H1 (cell line): ENCODE results near the gene CMIP. TPM values are rescaled to one million over a fixed set of nuclear protein-coding genes. Genes with fewer than 3 reads are reported as not detected.

Experiments
- CTCF ChIA-PET: fragments of 300-600 bp; sonication (Branson Sonifier 250); formaldehyde crosslinking; loops from one replicate; lab custom pipeline; 2021; ENCODE audit not compliant: partially characterized antibody; lab: Charles Lee
- POLR2A ChIA-PET: fragments of 300-600 bp; sonication (Branson Sonifier 250); formaldehyde crosslinking; loops from one replicate; lab custom pipeline; 2021; ENCODE audit warnings: inconsistent platforms; ENCODE audit not compliant: partially characterized antibody; lab: Charles Lee
- DNase-seq, 2 experiments: peaks; one replicate each; pipeline versions ENCODE4 v3.0.0 to v3.0.0-alpha.2; 2010 to 2022; ENCODE audit warnings: low spot score in 2 of 2, low read depth in 1 of 2, mixed read lengths in 1 of 2
- FAIRE-seq: peaks from 2 replicates; lab custom pipeline; 2011; peaks lifted over from hg19 to GRCh38; lab: Jason Lieb, UNC
- H2AFZ ChIP-seq: 2 replicates; pipeline ENCODE4 v1.8.1; 2012; ENCODE audit warnings: low read length, inconsistent platforms
- H2AK5ac ChIP-seq: 2 replicates; pipeline ENCODE4 v1.6.1; 2013; ENCODE audit warnings: low read depth, low read length
- H2BK120ac ChIP-seq: replicated peaks from 2 replicates; pipeline ENCODE3; 2013; ENCODE audit warnings: low read depth, low read length, inconsistent platforms
- H2BK12ac ChIP-seq: 2 replicates; pipeline ENCODE4 v1.6.1; 2013; ENCODE audit warnings: low read depth, low read length
- H2BK15ac ChIP-seq: 2 replicates; pipeline ENCODE4 v1.6.1; 2013; ENCODE audit warnings: low read length
- H2BK20ac ChIP-seq: 2 replicates; pipeline ENCODE4 v1.6.1; 2013; ENCODE audit warnings: low read length
- H2BK5ac ChIP-seq: 2 replicates; pipeline ENCODE4 v1.6.1; 2013; ENCODE audit warnings: low read depth, low read length
- H3K14ac ChIP-seq: 2 replicates; pipeline ENCODE4 v1.6.1; 2013; ENCODE audit warnings: inconsistent platforms; ENCODE audit not compliant: insufficient read length
- H3K18ac ChIP-seq: 2 replicates; pipeline ENCODE4 v1.6.1; 2013; ENCODE audit warnings: low read length; ENCODE audit errors: extremely low read depth
- H3K23ac ChIP-seq: 2 replicates; pipeline ENCODE4 v1.6.1; 2013; ENCODE audit warnings: inconsistent platforms; ENCODE audit not compliant: insufficient read length
- H3K23me2 ChIP-seq: 2 replicates; pipeline ENCODE4 v1.6.1; 2013; ENCODE audit warnings: low read depth, low read length
- H3K27ac ChIP-seq: 2 replicates; pipeline ENCODE4 v1.6.1; 2011; ENCODE audit warnings: low read depth, low read length, inconsistent platforms
- H3K27me3 ChIP-seq, 4 experiments: replicated peaks in 1 of 4; 1 replicate in 1 of 4; 2 replicates in 3 of 4; pipeline versions ENCODE4 v1.6.1 to v1.8.1; 2011 to 2013; ENCODE audit warnings: low read length in 3 of 4, mild to moderate bottlenecking in 3 of 4, inconsistent platforms in 2 of 4, mixed read lengths in 2 of 4, moderate library complexity in 1 of 4; ENCODE audit not compliant: control insufficient read depth in 3 of 4, insufficient read depth in 3 of 4; ENCODE audit errors: extremely low read depth in 1 of 4
- H3K36me3 ChIP-seq, 4 experiments: 2 replicates each; pipeline versions ENCODE4 v1.6.1 to v1.8.1; 2011 to 2013; ENCODE audit warnings: mild to moderate bottlenecking in 4 of 4, low read length in 3 of 4, moderate library complexity in 2 of 4, control low read depth in 1 of 4, inconsistent platforms in 1 of 4; ENCODE audit not compliant: insufficient read depth in 4 of 4, control insufficient read depth in 2 of 4
- H3K4ac ChIP-seq: replicated peaks from 2 replicates; pipeline ENCODE3; 2013; ENCODE audit warnings: low read length, low read depth, mixed read lengths, inconsistent platforms; ENCODE audit not compliant: insufficient read length
- H3K4me1 ChIP-seq, 4 experiments: replicated peaks in 1 of 4; 1 replicate in 1 of 4; 2 replicates in 3 of 4; pipeline versions ENCODE4 v1.6.1 to v1.8.1; 2011 to 2013; ENCODE audit warnings: low read length in 3 of 4, inconsistent platforms in 2 of 4, mixed read lengths in 1 of 4; ENCODE audit not compliant: insufficient read depth in 4 of 4, control insufficient read depth in 3 of 4
- H3K4me2 ChIP-seq, 2 experiments: 2 replicates each; pipeline versions ENCODE4 v1.6.1 to v1.8.1; 2011 to 2013; ENCODE audit warnings: low read depth in 2 of 2, low read length in 2 of 2, control low read depth in 1 of 2, inconsistent platforms in 1 of 2, mild to moderate bottlenecking in 1 of 2; ENCODE audit not compliant: insufficient read depth in 1 of 2
- H3K4me3 ChIP-seq, 4 experiments: fragments of 200-600, 300-600 bp in 1 of 4; sonication (generic), shearing (Covaris generic), sonication (Bioruptor Twin) in 1 of 4; 2 replicates each; pipeline versions ENCODE4 v1.5.1 to v1.8.1; 2011 to 2016; ENCODE audit warnings: low read length in 4 of 4, low read depth in 3 of 4, control low read depth in 2 of 4, inconsistent platforms in 2 of 4, mild to moderate bottlenecking in 2 of 4, mixed read lengths in 1 of 4, moderate library complexity in 1 of 4; ENCODE audit not compliant: insufficient read depth in 2 of 4; ENCODE audit errors: extremely low read depth in 1 of 4
- H3K56ac ChIP-seq: replicated peaks from 2 replicates; pipeline ENCODE3; 2013; ENCODE audit warnings: low read depth, mild to moderate bottlenecking, mixed read lengths, low read length, inconsistent platforms; ENCODE audit not compliant: insufficient read length
- H3K79me1 ChIP-seq: 2 replicates; pipeline ENCODE4 v1.6.1; 2013; ENCODE audit warnings: low read depth, low read length, control low read depth
- H3K79me2 ChIP-seq, 2 experiments: 2 replicates each; pipeline versions ENCODE4 v1.6.1 to v1.8.1; 2012 to 2013; ENCODE audit warnings: low read length in 2 of 2, mild to moderate bottlenecking in 2 of 2, inconsistent platforms in 1 of 2; ENCODE audit not compliant: insufficient read depth in 2 of 2, control insufficient read depth in 1 of 2
- H3K9ac ChIP-seq, 4 experiments: replicated peaks in 1 of 4; 1 replicate in 1 of 4; 2 replicates in 3 of 4; pipeline versions ENCODE4 v1.6.1 to v1.8.1; 2011 to 2013; ENCODE audit warnings: low read depth in 3 of 4, low read length in 3 of 4, control low read depth in 2 of 4, mild to moderate bottlenecking in 2 of 4, moderate library complexity in 2 of 4, inconsistent platforms in 1 of 4; ENCODE audit errors: extremely low read depth in 1 of 4
- H3K9me3 ChIP-seq, 2 experiments: 2 replicates each; pipeline versions ENCODE4 v1.6.1 to v1.8.1; 2012 to 2013; ENCODE audit warnings: mild to moderate bottlenecking in 2 of 2, moderate library complexity in 2 of 2, control low read depth in 1 of 2, inconsistent platforms in 1 of 2, low read depth in 1 of 2, low read length in 1 of 2, mixed read lengths in 1 of 2; ENCODE audit not compliant: insufficient read depth in 2 of 2
- H4K20me1 ChIP-seq, 2 experiments: replicated peaks in 1 of 2; 2 replicates each; pipeline versions ENCODE3 to v1.8.1; 2011 to 2013; ENCODE audit warnings: inconsistent platforms in 2 of 2, low read length in 2 of 2, mild to moderate bottlenecking in 1 of 2; ENCODE audit not compliant: insufficient read depth in 2 of 2, control insufficient read depth in 1 of 2
- H4K5ac ChIP-seq: 2 replicates; pipeline ENCODE4 v1.6.1; 2013; ENCODE audit warnings: low read length, low read depth, mixed read lengths, inconsistent platforms; ENCODE audit not compliant: insufficient read length
- H4K8ac ChIP-seq: 2 replicates; pipeline ENCODE4 v1.8.0; 2013; ENCODE audit warnings: mild to moderate bottlenecking, moderate library complexity, low read length, inconsistent platforms; ENCODE audit not compliant: insufficient read depth; ENCODE audit errors: extremely low read depth
- H4K91ac ChIP-seq: replicated peaks from 2 replicates; pipeline ENCODE3; 2013; ENCODE audit warnings: low read length, mixed read lengths, inconsistent platforms; ENCODE audit not compliant: insufficient read length
- BACH1 ChIP-seq: IDR thresholded peaks from 2 replicates; pipeline ENCODE4 v1.6.1; 2012; ENCODE audit warnings: low read length, improper control_type of control experiment
- CEBPB ChIP-seq: IDR thresholded peaks from 2 replicates; pipeline ENCODE4 v1.6.1; 2012; ENCODE audit warnings: low read depth, low read length
- HDAC6 ChIP-seq: IDR thresholded peaks from one replicate; pipeline ENCODE4 v1.7.1; 2012; ENCODE audit warnings: low read depth, mild to moderate bottlenecking, inconsistent platforms, low read length, moderate library complexity
- POU5F1 ChIP-seq: IDR thresholded peaks from 2 replicates; pipeline ENCODE4 v1.6.1; 2011; ENCODE audit warnings: low read depth, mild to moderate bottlenecking, low read length, moderate library complexity
- RBBP5 ChIP-seq: IDR thresholded peaks from 2 replicates; pipeline ENCODE4 v1.7.1; 2012; ENCODE audit warnings: low read depth, mild to moderate bottlenecking, inconsistent platforms, low read length, moderate library complexity, borderline replicate concordance
- RFX5 ChIP-seq: IDR thresholded peaks from 2 replicates; pipeline ENCODE4 v1.6.1; 2011; ENCODE audit warnings: low read depth, low read length, improper control_type of control experiment, borderline replicate concordance
- RXRA ChIP-seq: IDR thresholded peaks from 2 replicates; pipeline ENCODE4 v1.6.1; 2011; ENCODE audit warnings: low read depth, mild to moderate bottlenecking, low read length, moderate library complexity; ENCODE audit not compliant: insufficient read depth
- SAP30 ChIP-seq: fragments of 300-600 bp; sonication (generic); IDR thresholded peaks from 2 replicates; pipeline ENCODE4 v1.7.1; 2012; ENCODE audit warnings: low read length, moderate library complexity, mild to moderate bottlenecking, inconsistent platforms; ENCODE audit not compliant: insufficient read depth, insufficient replicate concordance
- SIRT6 ChIP-seq: IDR thresholded peaks from one replicate; pipeline ENCODE4 v1.7.1; 2012; ENCODE audit warnings: low read length, inconsistent platforms
- SIX5 ChIP-seq: IDR thresholded peaks from 2 replicates; pipeline ENCODE4 v1.6.1; 2011; ENCODE audit warnings: mild to moderate bottlenecking, low read depth, low read length
- SUZ12 ChIP-seq: fragments of 200-600 bp; sonication (generic); IDR thresholded peaks from 2 replicates; pipeline ENCODE4 v1.6.1; 2012; ENCODE audit warnings: mild to moderate bottlenecking, inconsistent platforms, low read length, moderate library complexity, mixed read lengths
- TAF7 ChIP-seq: optimal IDR thresholded peaks from 2 replicates; pipeline ENCODE3; 2011; ENCODE audit warnings: low read depth, mild to moderate bottlenecking, inconsistent platforms, low read length, moderate library complexity, borderline replicate concordance
- WGBS, 2 experiments: shearing (Covaris generic) in 1 of 2; methylation state at CpG; one replicate each; pipeline versions ENCODE4 v1.1.6 to v1.1.7; 2013 to 2015; ENCODE audit warnings: low lambda C conversion rate in 2 of 2, mixed read lengths in 2 of 2, inconsistent platforms in 1 of 2, low coverage in 1 of 2, missing lambda C conversion rate in 1 of 2; ENCODE audit not compliant: insufficient replicate concordance in 2 of 2, insufficient coverage in 1 of 2, insufficient read length in 1 of 2; ENCODE audit errors: extremely low coverage in 1 of 2, missing lambda C conversion rate in 1 of 2; 5-methylcytosine and 5-hydroxymethylcytosine counted together
- polyA plus RNA-seq, 7 experiments: library from polyadenylated mRNA; depleted of rRNA in 3 of 7; stranded (reverse) in 5 of 7; unstranded in 2 of 7; fragments of >200 nt in 5 of 7; fragments of 200-250 nt in 2 of 7; gene quantifications; 1 replicate in 5 of 7; 2 replicates in 1 of 7; 4 replicates in 1 of 7; pipeline versions ENCODE4 v1.2.1 to v1.2.3, GENCODE V29; 2011 to 2013; ENCODE audit warnings: missing spikeins in 2 of 7, mixed read lengths in 2 of 7
- total RNA-seq: library from RNA; stranded (reverse); fragmentation: NEBNext Ultra II Directional; extraction: Animal tissue kit (Norgen Biotek cat#: 25700); gene quantifications from 2 replicates; pipeline ENCODE4 v1.2.1, GENCODE V29; 2021

Gene CMIP
- total and polyA plus RNA-seq, 2 of the 8 experiments (the other 6 are each of a cell fraction or from before 2014, with no cell fraction given) = 7.9 to 53.2 TPM

DNA sequence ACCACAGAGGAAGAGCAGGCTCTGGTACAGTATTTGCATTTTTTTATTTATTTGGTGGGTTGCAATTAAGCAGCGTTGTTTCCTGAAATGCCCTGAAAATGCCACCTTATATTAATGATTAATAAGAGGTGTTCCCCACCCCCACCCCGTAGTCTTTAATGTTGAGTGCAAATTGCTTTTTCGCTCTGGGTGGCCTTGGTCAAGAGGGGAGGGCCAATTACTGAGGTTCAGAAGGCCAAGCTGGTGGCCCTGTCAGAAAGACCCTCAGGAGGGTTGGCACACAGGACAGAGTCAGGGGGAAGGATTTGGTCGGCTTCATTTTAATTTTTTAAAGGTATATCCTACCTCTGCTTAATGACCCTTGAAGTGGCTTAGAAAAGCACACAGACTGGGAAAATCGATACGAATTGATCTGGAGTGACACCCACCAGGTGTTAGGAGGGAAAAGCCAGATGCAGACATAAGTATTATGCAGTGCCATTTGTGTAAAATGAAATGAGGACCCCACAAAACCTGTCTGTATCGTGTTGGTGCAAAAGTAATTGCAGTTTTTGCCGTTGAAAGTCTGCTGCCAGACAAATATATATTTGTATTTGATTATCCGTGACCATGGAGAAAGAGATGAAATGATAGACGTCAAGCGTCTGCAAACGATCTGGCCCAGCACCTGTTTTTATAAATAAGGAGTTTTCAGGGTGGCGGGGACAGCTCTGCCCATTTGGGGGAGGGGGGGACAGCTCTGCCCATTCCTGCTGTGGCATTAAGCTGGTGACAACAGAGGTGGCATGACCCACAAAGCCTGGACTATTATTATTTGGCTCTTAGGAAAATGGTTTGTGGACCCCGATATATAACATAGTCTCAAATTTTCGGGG lies 190.7 kb downstream of the CMIP start:
- H3K18ac ChIP-seq = no peak overlapping the region
- no peak overlapping the region for H3K14ac ChIP-seq
- no peak for FAIRE-seq
- no peaks in the 10 kb centered on the region for H3K27me3 ChIP-seq
- WGBS, 2 experiments = 88% methylated on average over 15 of the region's 15 CpGs; no CpG with 5 or more reads in 1 of the 2 experiments
- H3K23ac ChIP-seq = no peak overlapping the region
- H3K4ac ChIP-seq = no peak overlapping the region
- no peaks in the 10 kb centered on the region for H3K23me2 ChIP-seq
- H2BK5ac ChIP-seq = no peak overlapping the region
- DNase-seq = no peak
- peaks cover 3 to 4% of the 10 kb centered on the region in 2 experiments for H4K20me1 ChIP-seq
- no peaks in the 10 kb centered on the region for H3K9me3 ChIP-seq
- H4K8ac ChIP-seq = no peak overlapping the region
- POLR2A ChIA-PET = interaction anchor here (1.0 to 1.7 kb wide), 2 partner anchors 13 to 94 kb away, joined by 3 read pairs; no protein-coding TSS in a partner anchor
- H2BK15ac ChIP-seq = no peak overlapping the region
- H2BK20ac ChIP-seq = no peak overlapping the region
- H3K4me3 ChIP-seq = no peak overlapping the region
- no peak overlapping the region for H2BK12ac ChIP-seq
- H2BK120ac ChIP-seq = no peak overlapping the region
- CTCF ChIA-PET = interaction anchor here (1.5 to 3.3 kb wide), 5 partner anchors 10 to 61 kb away, joined by 4 to 15 read pairs (median 11); no protein-coding TSS in a partner anchor
- no peak overlapping the region for H3K9ac ChIP-seq
- no peaks in the 10 kb centered on the region for H3K36me3 ChIP-seq
- H3K4me2 ChIP-seq = no peak overlapping the region
- TF ChIP-seq SIX5 (no peak), TAF7 (no peak), SIRT6 (no peak), HDAC6 (no peak), RBBP5 (no peak), RXRA (no peak), POU5F1 (no peak), SAP30 (no peak), SUZ12 (no peak), RFX5 (no peak), BACH1 (no peak), CEBPB (no peak)
- no peak overlapping the region for H4K5ac ChIP-seq
- no peak overlapping the region for H3K27ac ChIP-seq
- peaks cover 3% of the 10 kb centered on the region for H3K79me1 ChIP-seq
- H2AK5ac ChIP-seq = no peak overlapping the region
- H3K56ac ChIP-seq = no peak overlapping the region
- no peak overlapping the region for H4K91ac ChIP-seq
- H3K4me1 ChIP-seq = peaks cover 8 to 40% (median 16%) of the 10 kb centered on the region in 4 experiments
- peaks cover 0 to 20% of the 10 kb centered on the region in 2 experiments; a peak in 1 of 4 replicates for H3K79me2 ChIP-seq
- no peak overlapping the region for H2AFZ ChIP-seq
